Suprapubic skin (tissue), 4 donors: ENCODE measurements around the gene PEA15. TPM values are rescaled to one million over a fixed set of nuclear protein-coding genes. Genes with fewer than 3 reads are reported as not detected.
A peak's percentile ranks its signal among the peaks of the same experiment; 100 is the strongest.

Experiments used
- DNase-seq, 2 donors: peaks; one replicate each; pipeline ENCODE4 v3.0.0-alpha.2; 2019; ENCODE audit warnings: low spot score in 2 of 2
- H3K27ac ChIP-seq: fragments of 200-600 bp; sonication (generic); one replicate; pipeline ENCODE4 v1.5.1; 2019
- H3K27me3 ChIP-seq: fragments of 200-600 bp; sonication (generic); one replicate; pipeline ENCODE4 v1.5.1; 2019
- H3K36me3 ChIP-seq: fragments of 200-600 bp; sonication (generic); one replicate; pipeline ENCODE4 v1.5.1; 2019
- H3K4me1 ChIP-seq: fragments of 200-600 bp; sonication (generic); one replicate; pipeline ENCODE4 v1.5.1; 2019
- H3K4me3 ChIP-seq: fragments of 200-600 bp; sonication (generic); one replicate; pipeline ENCODE4 v1.5.1; 2019; ENCODE audit warnings: mild to moderate bottlenecking
- H3K9me3 ChIP-seq: fragments of 200-600 bp; sonication (generic); one replicate; pipeline ENCODE4 v1.5.1; 2019
- CTCF ChIP-seq, 2 donors: fragments of 200-600 bp in 1 of 2; fragments of 450-650 bp in 1 of 2; sonication (generic) in 1 of 2; IDR thresholded peaks; one replicate each; pipeline ENCODE4 v1.5.1; 2016 to 2019; ENCODE audit warnings: antibody characterized with exemption in 2 of 2, mild to moderate bottlenecking in 1 of 2, moderate library complexity in 1 of 2
- EP300 ChIP-seq: sonication (generic); formaldehyde crosslinking; IDR thresholded peaks from one replicate; pipeline ENCODE4 v1.6.1; 2017; ENCODE audit warnings: antibody characterized with exemption
- POLR2A ChIP-seq, 2 donors: fragments of 450-650 bp; IDR thresholded peaks; one replicate each; pipeline ENCODE4 v1.6.1; 2017; ENCODE audit warnings: antibody characterized with exemption in 2 of 2, mild to moderate bottlenecking in 2 of 2, moderate library complexity in 2 of 2
- POLR2AphosphoS5 ChIP-seq, 3 donors: sonication (generic); formaldehyde crosslinking; IDR thresholded peaks; one replicate each; pipeline ENCODE4 v1.6.1; 2017; ENCODE audit warnings: antibody characterized with exemption in 3 of 3
- WGBS: methylation state at CpG from one replicate; pipeline ENCODE4 v1.1.5; 2018; 5-methylcytosine and 5-hydroxymethylcytosine counted together
- total RNA-seq, 4 donors: library from RNA; depleted of rRNA; stranded (reverse); fragments of >200 nt; gene quantifications; one replicate each; pipeline ENCODE4 v1.1.0, GENCODE V29; 2016

PEA15 gene
- total RNA-seq, 4 donors from 2014 or later = 51.0 to 82.6 (median 61.5) TPM

DNA sequence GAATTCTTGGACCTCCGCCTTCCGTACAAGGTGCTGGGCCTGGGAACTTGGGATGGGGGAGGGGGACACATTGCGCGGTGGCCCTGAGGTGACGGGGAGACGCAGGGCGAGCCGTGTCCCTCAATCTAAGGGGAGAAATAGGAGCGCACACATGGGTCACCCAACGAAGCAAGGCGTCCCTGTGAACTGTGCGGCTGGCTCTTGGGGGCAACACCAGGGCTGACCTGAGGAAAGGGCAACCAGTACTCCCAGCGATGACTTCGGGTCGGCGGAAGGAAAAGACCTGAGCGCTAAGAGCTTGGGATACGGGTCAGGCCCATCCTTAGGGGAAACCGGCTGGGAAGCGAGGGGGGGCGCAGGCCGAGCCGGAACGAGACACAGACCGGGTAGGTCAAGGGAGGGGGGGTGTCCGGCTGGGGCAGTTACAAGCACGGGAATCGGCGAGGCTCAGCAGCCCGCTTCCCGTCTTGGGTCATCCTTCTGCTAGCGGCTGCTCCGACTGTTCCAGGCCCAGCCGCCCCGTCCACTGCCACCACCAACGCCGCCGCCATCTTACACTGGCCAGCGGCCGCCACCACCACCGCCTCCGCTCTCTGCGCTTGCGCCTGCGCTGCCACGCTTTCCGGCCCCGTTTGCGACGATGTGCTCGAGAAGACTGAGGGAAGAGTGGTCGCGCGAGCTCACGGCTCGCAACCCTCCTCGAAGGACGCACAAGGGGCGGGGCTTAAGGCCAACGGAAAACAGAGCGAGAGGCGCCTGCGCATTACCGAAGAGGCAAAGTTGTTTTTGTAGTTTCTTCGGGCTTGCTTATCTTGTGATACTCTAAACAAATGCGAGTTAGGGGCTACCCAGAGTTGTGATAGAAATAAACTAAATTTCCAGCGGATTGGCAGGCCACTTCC is 57.0 kb downstream of the PEA15 start, which contains the start of gene DCAF8:
DCAF8 (minus strand) TSS at position 657 of the 902 bp plus-strand sequence. CDS start 18,541 bp downstream, outside the sequence.
- Histone ChIP-seq H3K9me3 (no peaks in the 10 kb centered on the region), H3K4me1 (peaks cover 46% of the 10 kb centered on the region), H3K27ac (peak within 1 kb of the TSS; percentile 97), H3K36me3 (no peaks in the 10 kb centered on the region), H3K27me3 (no peaks in the 10 kb centered on the region), H3K4me3 (peak within 1 kb of the TSS; percentile 85)
- TF ChIP-seq POLR2A (IDR thresholded peaks at IDR 0.05) (peak; percentile 85 to 98), POLR2AphosphoS5 (IDR thresholded peaks at IDR 0.05) (peak; percentile 91 to 93 (median 92)), EP300 (no peak), CTCF (IDR thresholded peaks at IDR 0.05) (no peak)
- WGBS = 0% methylated on average over 51 of the region's 67 CpGs
- DNase-seq = peak; percentile 99

DNA sequence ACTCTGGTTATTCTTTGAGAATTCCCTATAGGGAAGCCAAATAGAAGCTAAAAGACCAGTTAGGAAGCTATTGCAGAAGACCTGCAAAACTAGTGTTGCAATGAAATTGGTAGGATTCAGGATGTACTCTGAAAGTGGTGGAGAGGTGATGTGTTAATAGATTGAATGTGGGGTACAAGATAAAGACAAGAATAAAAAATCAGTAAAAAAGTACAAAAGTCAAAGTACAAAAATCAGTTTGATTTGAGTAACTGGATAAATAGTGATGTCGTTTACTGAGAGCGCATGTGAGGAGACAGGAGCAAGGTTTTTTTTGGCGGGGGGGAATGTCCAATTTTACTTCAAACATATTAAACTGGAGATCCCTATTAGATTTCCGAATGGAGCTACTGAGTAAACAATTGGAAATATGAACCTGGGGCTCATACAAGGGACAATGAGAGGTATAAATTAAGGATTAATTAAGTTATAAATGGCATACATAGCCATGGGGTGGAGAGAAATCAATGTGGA is 59.7 kb downstream of the PEA15 start:
- TF ChIP-seq POLR2A (IDR thresholded peaks at IDR 0.05) = no peak
- TF ChIP-seq EP300 = no peak
- no peak for TF ChIP-seq POLR2AphosphoS5 (IDR thresholded peaks at IDR 0.05)
- no peak for TF ChIP-seq CTCF (IDR thresholded peaks at IDR 0.05)
- H3K4me3 ChIP-seq = no peak overlapping the region
- no peak for DNase-seq
- H3K4me1 ChIP-seq = peaks cover 22% of the 10 kb centered on the region
- no peaks in the 10 kb centered on the region for H3K36me3 ChIP-seq
- no peak overlapping the region for H3K27ac ChIP-seq
- no peaks in the 10 kb centered on the region for H3K27me3 ChIP-seq
- WGBS = 88% methylated on average over 4 of the region's 4 CpGs
- H3K9me3 ChIP-seq = no peaks in the 10 kb centered on the region

Other genes starting within 250 kb of the PEA15 start
- gene PIGM, start 173.4 kb upstream of the PEA15 start, total RNA-seq = 1 to 10 TPM; 3.3 to 6.5 (median 4.8) TPM
- not detected for gene KCNJ10, start 135.2 kb upstream of the PEA15 start, total RNA-seq
- under 1 TPM in 1 of 4 donors, not detected in 3; 0.13 TPM for gene KCNJ9, start 123.8 kb upstream of the PEA15 start, total RNA-seq
- gene IGSF8, start 106.8 kb upstream of the PEA15 start, total RNA-seq = 10 to 100 TPM; 44.1 to 90.5 (median 50.8) TPM
- gene ATP1A2, start 89.6 kb upstream of the PEA15 start, total RNA-seq = 1 to 10 TPM; 4.2 to 6.9 (median 4.8) TPM
- not detected for gene ATP1A4, start 53.8 kb upstream of the PEA15 start, total RNA-seq
- gene CASQ1, start 14.8 kb upstream of the PEA15 start, total RNA-seq = not detected
- gene DCAF8, start 57.2 kb downstream of the PEA15 start, total RNA-seq = 100 to 1,000 TPM in 3 of 4 donors, 10 to 100 TPM in 1; 98.3 to 402 (median 125) TPM
- 10 to 100 TPM; 36.3 to 47.3 (median 45.0) TPM for gene PEX19, start 79.7 kb downstream of the PEA15 start, total RNA-seq
- 10 to 100 TPM; 62.5 to 92.9 (median 87.2) TPM for gene COPA, start 137.9 kb downstream of the PEA15 start, total RNA-seq
- gene NCSTN, start 138.0 kb downstream of the PEA15 start, total RNA-seq = 10 to 100 TPM; 53.4 to 94.1 (median 71.1) TPM
- under 1 TPM in 1 of 4 donors, not detected in 3; 0.39 TPM for gene NHLH1, start 161.7 kb downstream of the PEA15 start, total RNA-seq
- gene VANGL2, start 195.2 kb downstream of the PEA15 start, total RNA-seq = 10 to 100 TPM; 18.7 to 39.7 (median 28.1) TPM